NCI-H524 (cell line): ENCODE data around the gene ZNF837.
A peak's percentile ranks its signal among the peaks of the same experiment; 100 is the strongest.
"Not testable (repeated sequence)": the region's sequence is repeated elsewhere in the genome, so short reads cannot be mapped to it uniquely, and the experiment has no call there.

ENCODE experiments used
- DNase-seq, 2 experiments: peaks; one replicate each; lab custom pipeline; 2025; lab: John Stamatoyannopoulos, UW

ZNF837 gene

GRCh38 chr19:58350871-58351557, 29.8 kb downstream of the ZNF837 start:
- DNase-seq, result no peak

DNA sequence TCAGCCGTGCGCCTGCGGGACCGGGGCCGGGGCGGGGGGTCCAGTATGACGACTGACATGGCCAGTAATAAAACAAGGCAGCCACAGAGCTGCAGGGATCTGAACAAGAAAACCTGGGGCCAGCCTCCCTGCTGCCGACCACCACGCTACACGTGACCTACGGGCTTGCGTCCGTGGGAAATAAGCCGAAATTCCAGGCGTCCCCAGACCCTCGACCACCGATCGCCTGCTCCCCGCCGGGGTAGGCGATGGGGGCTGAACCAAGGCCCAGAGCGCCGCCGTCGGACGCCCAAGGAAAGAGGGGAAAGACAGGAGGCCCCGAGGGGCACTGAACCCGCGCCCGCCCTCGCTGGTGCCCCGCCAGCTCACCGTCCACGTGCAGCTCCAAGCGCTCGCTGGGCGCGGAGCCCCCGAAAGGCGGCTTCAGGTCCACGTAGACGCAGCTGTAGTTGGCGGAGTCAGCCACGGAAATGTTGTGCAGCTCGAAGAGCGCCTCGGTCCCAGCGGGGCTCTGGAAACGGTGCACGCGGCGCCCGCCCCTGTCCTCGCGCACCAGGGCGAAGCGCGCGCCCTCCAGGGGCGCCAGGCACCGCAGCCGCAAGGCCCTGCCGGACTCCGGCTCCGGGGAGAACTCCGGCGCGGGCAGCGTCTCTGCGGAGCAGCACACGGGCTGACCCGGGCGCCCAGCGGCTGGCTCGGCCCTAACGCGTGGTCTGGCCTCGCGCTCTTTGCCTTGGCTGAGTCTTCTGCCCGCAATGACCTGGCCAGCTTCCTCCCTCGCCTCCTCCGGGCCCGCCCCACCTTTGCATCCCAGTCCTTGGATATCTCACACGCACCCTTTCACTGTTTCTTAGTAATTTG, 30.6 kb downstream of the ZNF837 start:
- DNase-seq, result no peak

DNA sequence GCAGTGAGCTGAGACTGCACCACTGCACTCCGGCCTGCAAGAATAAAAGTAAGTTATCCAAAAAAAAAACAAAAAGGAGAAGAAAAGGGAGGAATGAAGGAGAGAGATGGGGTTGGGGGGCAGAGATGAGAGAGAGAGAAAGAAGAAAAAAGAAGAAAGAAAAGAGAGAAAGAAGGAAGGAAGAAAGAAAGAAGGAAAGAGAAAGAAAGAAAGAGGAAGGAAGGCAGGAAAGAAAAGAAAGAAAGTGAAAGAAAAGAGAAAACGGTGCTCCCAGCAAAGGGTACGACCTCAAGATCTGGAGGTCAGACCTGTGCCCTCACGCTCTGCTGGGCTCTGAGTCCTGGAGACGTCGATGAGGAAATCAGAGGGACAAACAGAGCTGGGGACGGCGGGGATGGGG, 31.2 kb downstream of the ZNF837 start:
- no peak for DNase-seq

DNA sequence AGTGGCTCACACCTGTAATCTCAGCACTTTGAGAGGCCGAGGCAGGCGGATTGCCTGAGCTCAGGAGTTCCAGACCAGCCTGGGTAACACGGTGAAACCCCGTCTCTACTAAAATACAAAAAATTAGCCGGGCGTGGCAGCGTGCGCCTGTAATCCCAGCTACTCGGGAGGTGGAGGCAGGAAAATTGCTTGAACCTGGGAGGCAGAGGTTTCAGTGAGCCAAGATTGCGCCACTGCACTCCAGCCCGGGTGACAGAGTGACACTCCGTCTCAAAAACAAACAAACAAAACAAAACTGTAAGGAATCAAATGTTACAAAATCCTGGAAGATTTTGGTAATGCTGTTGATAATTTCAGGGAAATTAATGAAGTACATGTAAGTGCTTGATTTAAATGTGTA, 32.8 kb downstream of the ZNF837 start:
- not testable (repeated sequence) for DNase-seq

GRCh38 chr19:58346961-58347929, 33.6 kb downstream of the ZNF837 start:
- peak; percentile 75 to 81 for DNase-seq

DNA sequence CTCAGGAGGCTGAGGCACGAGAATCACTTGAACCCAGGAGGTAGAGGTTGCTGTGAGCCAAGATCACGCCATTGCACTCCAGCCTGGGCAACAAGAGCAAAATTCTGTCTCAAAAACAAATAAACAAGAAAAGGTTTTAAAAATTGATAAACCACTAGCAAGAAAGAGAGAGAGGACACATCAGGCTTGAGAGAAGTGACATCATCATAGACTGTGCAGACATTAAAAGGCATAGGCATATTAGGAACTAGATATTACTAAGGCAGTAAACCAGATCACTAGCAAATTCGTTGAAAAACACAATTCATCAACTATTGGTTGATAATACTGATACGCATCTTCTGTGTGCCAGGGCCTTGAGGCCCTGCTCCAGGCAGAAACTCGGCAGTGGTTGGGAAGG, 35.3 kb downstream of the ZNF837 start:
- DNase-seq, result no peak

DNA sequence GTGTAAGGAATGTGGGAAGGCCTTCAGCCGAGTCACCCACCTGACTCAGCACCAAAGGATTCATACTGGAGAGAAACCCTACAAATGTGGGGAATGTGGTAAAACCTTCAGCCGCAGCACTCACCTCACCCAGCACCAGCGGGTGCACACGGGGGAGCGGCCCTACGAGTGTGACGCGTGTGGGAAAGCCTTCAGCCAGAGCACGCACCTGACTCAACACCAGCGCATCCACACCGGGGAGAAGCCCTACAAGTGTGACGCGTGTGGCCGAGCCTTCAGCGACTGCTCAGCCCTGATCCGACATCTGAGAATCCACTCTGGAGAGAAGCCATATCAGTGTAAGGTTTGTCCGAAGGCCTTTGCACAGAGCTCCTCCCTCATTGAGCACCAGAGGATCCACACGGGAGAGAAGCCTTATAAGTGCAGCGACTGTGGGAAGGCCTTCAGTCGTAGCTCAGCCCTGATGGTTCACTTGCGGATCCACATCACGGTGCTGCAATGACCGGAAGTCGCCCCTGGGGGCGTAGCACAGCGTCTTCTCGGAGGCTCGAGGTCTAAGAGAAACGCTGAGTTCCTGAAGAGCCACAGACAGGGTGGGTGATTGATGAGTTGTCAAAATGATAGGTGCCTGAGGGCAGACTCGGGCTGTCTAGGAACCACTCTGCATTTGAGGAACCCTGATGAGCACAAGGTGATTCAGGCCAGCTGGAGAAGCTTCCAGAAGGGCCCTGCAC, 41.8 kb downstream of the ZNF837 start:
- no peak for DNase-seq

DNA sequence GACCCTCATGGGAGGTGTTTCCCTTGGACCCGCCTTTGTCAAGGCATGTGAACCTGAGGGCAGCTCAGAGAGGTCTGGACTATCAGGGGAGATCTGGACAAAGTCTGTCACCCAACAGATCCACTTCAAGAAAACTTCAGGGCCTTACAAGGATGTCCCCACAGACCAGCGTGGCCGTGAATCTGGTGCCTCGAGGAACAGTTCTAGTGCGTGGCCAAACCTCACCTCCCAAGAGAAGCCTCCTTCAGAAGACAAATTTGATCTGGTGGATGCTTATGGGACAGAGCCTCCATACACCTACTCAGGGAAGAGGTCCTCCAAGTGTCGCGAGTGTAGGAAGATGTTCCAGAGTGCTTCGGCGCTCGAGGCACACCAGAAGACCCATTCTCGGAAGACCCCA, 42.5 kb downstream of the ZNF837 start:
- DNase-seq, result no peak

DNA sequence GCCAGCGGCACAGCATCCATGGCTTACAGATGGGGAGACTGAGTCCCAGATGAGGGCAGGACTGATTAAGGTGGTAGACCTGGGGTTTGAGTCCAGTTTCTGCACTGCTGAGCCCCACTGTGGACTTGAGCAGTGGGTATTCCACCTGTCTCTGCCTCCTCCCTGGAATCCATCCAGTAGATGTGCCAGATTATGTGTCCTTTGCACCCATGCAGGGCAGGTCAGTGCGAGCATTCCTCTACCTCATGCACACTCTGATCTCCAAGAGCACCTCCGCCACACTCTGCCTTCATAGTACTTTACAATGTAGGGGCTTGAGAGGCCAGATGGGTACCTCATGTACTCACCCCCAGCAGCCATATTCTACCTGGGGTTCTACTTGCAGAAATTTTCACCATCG, 44.0 kb downstream of the ZNF837 start:
- DNase-seq, result no peak

DNA sequence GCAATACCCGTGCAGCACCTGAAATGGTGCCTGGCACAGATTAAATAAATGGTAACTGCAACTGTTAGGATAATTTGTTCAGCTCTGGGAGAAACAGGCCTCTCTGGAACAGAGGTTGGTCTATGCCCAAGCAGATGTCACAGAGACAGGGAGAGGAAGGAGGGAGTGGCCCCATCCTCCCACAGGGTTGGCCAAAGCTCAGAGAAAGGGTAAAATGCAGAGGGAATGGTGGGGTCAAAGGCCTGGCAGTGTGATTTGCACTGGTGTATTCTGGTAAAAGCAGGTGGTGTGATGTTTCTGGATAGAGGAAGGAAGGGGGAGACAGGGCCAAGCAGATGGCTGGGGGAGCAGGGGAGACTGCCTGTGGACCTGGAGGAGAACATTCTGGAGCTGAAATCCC, 44.6 kb downstream of the ZNF837 start:
- DNase-seq, result no peak

- no peak for DNase-seq
Observed at GRCh38 chr19:58335630-58336029, 45.2 kb downstream of the ZNF837 start.

GRCh38 chr19:58334691-58335249, 46.1 kb downstream of the ZNF837 start:
- no peak for DNase-seq

GRCh38 chr19:58332697-58333096, 48.1 kb downstream of the ZNF837 start:
- DNase-seq, result no peak

- no peak for DNase-seq
Observed at GRCh38 chr19:58330458-58330857, 50.4 kb downstream of the ZNF837 start.

- peak in 1 of 2 experiments; percentile 46 for DNase-seq
Observed at GRCh38 chr19:58328999-58329398, 51.8 kb downstream of the ZNF837 start.

GRCh38 chr19:58326914-58327726, 53.7 kb downstream of the ZNF837 start, which contains the start of gene ZSCAN22:
Gene ZSCAN22 (plus strand): TSS chr19:58326994. CDS start chr19:58334803, 7,809 bp downstream.
- peak; percentile 97 to 98 for DNase-seq

DNA sequence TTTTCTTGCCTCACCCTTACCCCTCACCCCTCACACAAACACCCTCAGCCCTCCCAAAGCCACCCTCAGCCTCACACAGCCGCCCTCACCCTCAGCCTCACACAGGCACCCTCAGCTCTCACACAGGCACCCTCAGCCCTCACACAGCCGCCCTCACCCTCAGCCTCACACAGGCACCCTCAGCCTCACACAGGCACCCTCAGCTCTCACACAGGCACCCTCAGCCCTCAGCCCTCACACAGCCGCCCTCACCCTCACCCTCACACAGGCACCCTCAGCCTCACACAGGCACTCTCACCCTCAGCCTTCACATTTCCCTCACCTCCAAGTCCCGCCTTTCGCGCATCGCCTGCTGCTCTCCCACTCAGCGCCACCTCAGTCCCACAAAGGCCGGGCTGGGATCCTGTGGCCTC, 54.3 kb downstream of the ZNF837 start:
- DNase-seq, result no peak

DNA sequence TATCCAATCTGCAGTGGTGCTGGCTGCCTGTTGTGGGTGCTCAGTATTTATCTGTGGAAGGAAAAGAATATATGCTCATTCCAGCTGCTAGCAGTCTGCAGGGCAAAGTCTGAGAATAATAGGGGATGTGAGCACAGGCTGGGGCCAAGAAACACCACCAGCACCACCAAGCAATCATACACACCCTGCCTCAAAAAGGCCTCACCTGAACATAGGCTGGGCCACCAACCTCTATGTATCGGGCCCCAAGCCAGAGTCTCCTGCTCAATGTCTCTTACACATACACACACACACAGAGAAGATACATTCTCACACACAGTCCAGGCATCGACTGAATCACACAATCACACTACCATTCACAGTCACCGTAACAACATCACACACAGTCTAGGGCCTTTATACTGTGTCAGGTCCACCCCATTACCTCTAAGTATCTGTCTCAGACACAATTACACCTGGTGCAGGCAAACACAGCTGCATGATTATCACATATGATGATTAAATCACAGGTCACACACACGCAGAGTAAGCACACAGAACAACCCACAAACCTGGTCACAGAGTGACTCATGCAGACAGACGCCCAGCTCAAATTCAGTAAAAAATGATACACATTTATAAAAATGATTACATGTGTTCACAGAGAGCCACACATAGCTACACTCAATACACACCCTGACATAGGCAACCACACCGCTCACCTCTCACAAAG, 55.4 kb downstream of the ZNF837 start:
- DNase-seq, result no peak

GRCh38 chr19:58319241-58319640, 61.6 kb downstream of the ZNF837 start:
- no peak for DNase-seq

DNA sequence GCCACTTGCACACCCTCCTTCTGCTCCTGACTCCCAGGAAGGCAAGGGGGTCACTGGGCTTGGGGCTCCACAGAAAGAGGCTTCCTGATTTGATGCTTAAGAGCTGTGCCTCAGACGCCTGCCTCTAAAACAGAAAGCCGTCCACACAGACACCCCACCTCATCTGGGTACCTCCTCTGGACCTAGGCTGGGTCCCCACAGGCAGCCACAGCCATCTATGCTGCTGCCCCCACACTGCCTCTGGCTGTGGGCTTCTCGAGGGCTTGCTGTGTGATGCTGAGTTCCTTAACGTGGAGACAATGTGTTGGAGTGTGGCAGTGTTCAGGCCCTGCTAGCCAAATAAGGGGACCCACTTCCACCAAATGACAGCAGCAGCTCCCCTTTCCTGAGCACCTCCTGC, 62.5 kb downstream of the ZNF837 start:
- DNase-seq, result no peak
